ENCODE data around the gene AP2A2. TPM values are rescaled to one million over a fixed set of nuclear protein-coding genes. Genes with fewer than 3 reads are reported as not detected.

AP2A2 gene
- total RNA-seq, 1 experiment from 2014 or later, result 47.1 TPM

DNA sequence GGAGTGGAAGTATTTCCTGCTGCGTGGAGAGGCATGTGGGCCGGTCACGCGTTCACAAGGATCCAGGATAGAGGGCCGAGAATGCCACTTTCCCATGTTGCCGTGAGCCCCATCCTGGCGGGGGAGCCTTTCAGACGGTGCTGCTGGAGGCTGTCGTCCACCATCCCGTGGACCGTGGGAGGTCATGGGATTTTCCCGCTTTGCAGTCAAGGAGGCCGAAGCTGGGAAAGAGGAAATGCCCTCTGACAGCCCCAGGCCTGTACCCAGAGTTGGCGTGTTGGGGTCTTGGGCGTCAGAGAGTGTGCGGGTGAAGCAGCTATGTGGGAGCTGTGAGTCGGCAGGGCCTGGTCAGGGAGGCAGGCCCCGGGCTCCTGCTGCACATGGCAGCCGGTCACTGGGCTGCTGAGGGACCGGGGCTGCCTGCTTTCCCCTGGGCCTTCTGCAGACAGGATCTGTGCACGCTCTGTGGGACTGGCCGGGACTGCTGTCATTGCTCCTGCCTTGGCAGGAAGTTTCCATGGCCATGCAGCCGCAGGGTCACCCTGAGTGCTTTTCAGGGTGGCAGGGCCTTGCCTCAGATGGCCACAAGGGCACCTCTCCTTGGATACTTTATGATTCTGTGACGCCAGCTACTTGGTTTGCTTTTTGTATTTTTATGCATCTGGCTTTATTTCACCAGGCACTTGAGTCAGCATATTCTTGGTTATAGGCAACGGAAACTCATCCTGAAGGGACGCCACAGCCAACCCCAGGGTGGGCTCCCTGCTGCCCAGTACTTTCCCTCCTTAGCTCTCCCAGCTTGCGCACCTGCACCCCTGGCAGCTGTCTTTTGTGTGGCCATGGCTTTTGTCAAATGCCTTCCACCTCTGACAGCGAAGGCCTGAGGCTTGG is 52.4 kb downstream of the AP2A2 start:
- Mint-ChIP-seq H3K36me3 (peaks cover 24% of the 10 kb centered on the region), H3K27me3 (ENCODE audit: low read depth) (no peaks in the 10 kb centered on the region), H3K4me3 (no peak overlapping the region), H3K27ac (peak overlapping the region; percentile 83), H3K9me3 (no peaks in the 10 kb centered on the region), H3K4me1 (peaks cover 12% of the 10 kb centered on the region)
- CTCF ChIA-PET, result interaction anchor here (0.9 to 1.3 kb wide), 2 partner anchors 53 to 66 kb away, joined by 3 to 7 read pairs; no protein-coding TSS in a partner anchor
- DNase-seq (ENCODE audit: low spot score) (no peak), ATAC-seq (no peak)
- POLR2A ChIA-PET, result interaction anchor here (0.7 kb wide), 1 partner anchor 12 kb away, joined by 3 read pairs; no protein-coding TSS in a partner anchor
- TF ChIP-seq NR1H2 (CRISPR knock-in tag; IDR thresholded peaks at IDR 0.05) (no peak), ELF4 (CRISPR knock-in tag; IDR thresholded peaks at IDR 0.05; ENCODE audit: low read depth) (no peak), CREM (CRISPR knock-in tag; IDR thresholded peaks at IDR 0.05) (no peak), HMGA2 (CRISPR knock-in tag; IDR thresholded peaks at IDR 0.05) (no peak), GRHL2 (CRISPR knock-in tag; IDR thresholded peaks at IDR 0.05; ENCODE audit: insufficient replicate concordance, severe bottlenecking) (no peak)
- TF ChIP-seq, protein P1, sequence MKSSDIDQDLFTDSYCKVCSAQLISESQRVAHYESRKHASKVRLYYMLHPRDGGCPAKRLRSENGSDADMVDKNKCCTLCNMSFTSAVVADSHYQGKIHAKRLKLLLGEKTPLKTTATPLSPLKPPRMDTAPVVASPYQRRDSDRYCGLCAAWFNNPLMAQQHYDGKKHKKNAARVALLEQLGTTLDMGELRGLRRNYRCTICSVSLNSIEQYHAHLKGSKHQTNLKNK (CRISPR knock-in tag; IDR thresholded peaks at IDR 0.05), result no peak

DNA sequence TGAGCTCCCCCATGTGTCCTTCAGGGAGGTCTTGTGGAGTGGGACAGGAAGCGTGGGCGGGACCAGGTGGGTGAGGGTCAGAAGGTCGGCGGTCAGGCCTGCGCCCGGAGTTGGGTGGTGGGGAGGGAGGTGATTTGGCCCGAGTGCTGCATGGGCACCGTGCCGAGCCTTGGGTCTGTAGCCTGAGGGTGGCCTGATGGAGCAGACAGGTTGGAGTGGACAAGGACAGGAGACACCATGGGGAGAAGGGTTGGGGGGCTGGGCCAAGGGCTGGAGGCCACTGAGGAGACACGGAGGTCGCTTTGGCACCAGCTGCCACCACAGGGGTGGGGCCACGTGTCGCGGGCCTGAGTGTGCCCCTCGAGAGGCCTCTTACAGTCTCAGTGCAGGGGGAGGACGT is 53.1 kb downstream of the AP2A2 start:
- ATAC-seq (no peak), DNase-seq (ENCODE audit: low spot score) (no peak)
- CTCF ChIA-PET, result interaction anchor here (0.9 to 1.3 kb wide), 2 partner anchors 54 to 67 kb away, joined by 3 to 7 read pairs; no protein-coding TSS in a partner anchor
- Mint-ChIP-seq H3K36me3 (peaks cover 23% of the 10 kb centered on the region), H3K9me3 (no peaks in the 10 kb centered on the region), H3K27me3 (ENCODE audit: low read depth) (no peaks in the 10 kb centered on the region), H3K4me1 (peaks cover 12% of the 10 kb centered on the region), H3K27ac (peak overlapping the region; percentile 83), H3K4me3 (no peak overlapping the region)
- TF ChIP-seq, protein P2, sequence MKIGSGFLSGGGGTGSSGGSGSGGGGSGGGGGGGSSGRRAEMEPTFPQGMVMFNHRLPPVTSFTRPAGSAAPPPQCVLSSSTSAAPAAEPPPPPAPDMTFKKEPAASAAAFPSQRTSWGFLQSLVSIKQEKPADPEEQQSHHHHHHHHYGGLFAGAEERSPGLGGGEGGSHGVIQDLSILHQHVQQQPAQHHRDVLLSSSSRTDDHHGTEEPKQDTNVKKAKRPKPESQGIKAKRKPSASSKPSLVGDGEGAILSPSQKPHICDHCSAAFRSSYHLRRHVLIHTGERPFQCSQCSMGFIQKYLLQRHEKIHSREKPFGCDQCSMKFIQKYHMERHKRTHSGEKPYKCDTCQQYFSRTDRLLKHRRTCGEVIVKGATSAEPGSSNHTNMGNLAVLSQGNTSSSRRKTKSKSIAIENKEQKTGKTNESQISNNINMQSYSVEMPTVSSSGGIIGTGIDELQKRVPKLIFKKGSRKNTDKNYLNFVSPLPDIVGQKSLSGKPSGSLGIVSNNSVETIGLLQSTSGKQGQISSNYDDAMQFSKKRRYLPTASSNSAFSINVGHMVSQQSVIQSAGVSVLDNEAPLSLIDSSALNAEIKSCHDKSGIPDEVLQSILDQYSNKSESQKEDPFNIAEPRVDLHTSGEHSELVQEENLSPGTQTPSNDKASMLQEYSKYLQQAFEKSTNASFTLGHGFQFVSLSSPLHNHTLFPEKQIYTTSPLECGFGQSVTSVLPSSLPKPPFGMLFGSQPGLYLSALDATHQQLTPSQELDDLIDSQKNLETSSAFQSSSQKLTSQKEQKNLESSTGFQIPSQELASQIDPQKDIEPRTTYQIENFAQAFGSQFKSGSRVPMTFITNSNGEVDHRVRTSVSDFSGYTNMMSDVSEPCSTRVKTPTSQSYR (CRISPR knock-in tag; IDR thresholded peaks at IDR 0.05), result no peak
- TF ChIP-seq GRHL2 (CRISPR knock-in tag; IDR thresholded peaks at IDR 0.05; ENCODE audit: insufficient replicate concordance, severe bottlenecking) (no peak), NR1H2 (CRISPR knock-in tag; IDR thresholded peaks at IDR 0.05) (no peak), MXD4 (CRISPR knock-in tag; IDR thresholded peaks at IDR 0.05; ENCODE audit: borderline replicate concordance) (no peak), ZNF396 (CRISPR knock-in tag; IDR thresholded peaks at IDR 0.05; ENCODE audit: borderline replicate concordance) (no peak), TCF7 (CRISPR knock-in tag; IDR thresholded peaks at IDR 0.05; ENCODE audit: low read depth) (no peak), CREB1 (CRISPR knock-in tag; IDR thresholded peaks at IDR 0.05) (no peak)
- TF ChIP-seq, protein P3, sequence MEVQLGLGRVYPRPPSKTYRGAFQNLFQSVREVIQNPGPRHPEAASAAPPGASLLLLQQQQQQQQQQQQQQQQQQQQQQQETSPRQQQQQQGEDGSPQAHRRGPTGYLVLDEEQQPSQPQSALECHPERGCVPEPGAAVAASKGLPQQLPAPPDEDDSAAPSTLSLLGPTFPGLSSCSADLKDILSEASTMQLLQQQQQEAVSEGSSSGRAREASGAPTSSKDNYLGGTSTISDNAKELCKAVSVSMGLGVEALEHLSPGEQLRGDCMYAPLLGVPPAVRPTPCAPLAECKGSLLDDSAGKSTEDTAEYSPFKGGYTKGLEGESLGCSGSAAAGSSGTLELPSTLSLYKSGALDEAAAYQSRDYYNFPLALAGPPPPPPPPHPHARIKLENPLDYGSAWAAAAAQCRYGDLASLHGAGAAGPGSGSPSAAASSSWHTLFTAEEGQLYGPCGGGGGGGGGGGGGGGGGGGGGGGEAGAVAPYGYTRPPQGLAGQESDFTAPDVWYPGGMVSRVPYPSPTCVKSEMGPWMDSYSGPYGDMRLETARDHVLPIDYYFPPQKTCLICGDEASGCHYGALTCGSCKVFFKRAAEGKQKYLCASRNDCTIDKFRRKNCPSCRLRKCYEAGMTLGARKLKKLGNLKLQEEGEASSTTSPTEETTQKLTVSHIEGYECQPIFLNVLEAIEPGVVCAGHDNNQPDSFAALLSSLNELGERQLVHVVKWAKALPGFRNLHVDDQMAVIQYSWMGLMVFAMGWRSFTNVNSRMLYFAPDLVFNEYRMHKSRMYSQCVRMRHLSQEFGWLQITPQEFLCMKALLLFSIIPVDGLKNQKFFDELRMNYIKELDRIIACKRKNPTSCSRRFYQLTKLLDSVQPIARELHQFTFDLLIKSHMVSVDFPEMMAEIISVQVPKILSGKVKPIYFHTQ (CRISPR knock-in tag; IDR thresholded peaks at IDR 0.05), result no peak
- TF ChIP-seq, protein P4, sequence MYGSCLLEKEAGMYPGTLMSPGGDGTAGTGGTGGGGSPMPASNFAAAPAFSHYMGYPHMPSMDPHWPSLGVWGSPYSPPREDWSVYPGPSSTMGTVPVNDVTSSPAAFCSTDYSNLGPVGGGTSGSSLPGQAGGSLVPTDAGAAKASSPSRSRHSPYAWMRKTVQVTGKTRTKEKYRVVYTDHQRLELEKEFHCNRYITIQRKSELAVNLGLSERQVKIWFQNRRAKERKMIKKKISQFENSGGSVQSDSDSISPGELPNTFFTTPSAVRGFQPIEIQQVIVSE (CRISPR knock-in tag; IDR thresholded peaks at IDR 0.05; ENCODE audit: borderline replicate concordance), result no peak
- POLR2A ChIA-PET, result no interaction called here

Data from WTC11 (cell line).